AG09309 (cell line): ENCODE results near the gene NXPH4.

ENCODE experiments used
- DNase-seq: peaks from one replicate; pipeline ENCODE4 v3.0.0-alpha.2; 2010; ENCODE audit warnings: low read depth
- H3K4me3 ChIP-seq: 2 replicates; pipeline ENCODE4 v1.5.1; 2011; ENCODE audit warnings: mild to moderate bottlenecking, low read depth, low read length, moderate library complexity; ENCODE audit not compliant: control insufficient read depth
- CTCF ChIP-seq: IDR thresholded peaks from 2 replicates; pipeline ENCODE4 v1.5.1; 2011; ENCODE audit warnings: mild to moderate bottlenecking, low read depth, low read length, inconsistent platforms; ENCODE audit not compliant: insufficient read depth, control insufficient read depth; ENCODE audit errors: missing control alignments

The NXPH4 gene

GRCh38 chr12:57230381-57231155 is 14.0 kb downstream of the NXPH4 start:
- no peak for TF ChIP-seq CTCF

DNA sequence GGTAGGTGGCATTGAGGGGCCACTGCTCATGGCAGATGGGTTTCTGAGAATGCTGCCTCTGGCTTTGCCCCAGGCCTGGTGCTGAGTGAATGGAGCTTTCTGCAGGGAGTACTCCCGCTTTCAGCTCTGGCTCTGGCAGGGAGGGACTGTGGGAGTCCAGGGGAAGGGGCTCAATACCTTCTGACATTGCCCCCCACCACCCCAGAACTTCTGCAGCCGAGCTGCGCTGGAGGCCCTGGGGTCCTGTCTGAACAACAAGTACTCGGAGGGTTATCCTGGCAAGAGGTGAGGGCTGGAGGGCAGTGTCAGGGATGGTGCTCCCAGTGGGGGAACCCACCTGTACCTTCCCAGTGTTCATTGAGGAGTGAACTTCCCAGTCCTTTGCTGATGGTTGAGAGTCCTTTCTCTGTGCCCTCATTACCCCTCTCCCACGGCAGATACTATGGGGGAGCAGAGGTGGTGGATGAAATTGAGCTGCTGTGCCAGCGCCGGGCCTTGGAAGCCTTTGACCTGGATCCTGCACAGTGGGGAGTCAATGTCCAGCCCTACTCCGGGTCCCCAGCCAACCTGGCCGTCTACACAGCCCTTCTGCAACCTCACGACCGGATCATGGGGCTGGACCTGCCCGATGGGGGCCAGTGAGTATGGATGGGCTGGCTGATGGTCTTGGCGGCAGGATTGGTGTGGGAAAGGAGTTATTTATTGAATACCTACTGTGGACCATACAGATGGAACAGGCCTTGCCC is 14.9 kb downstream of the NXPH4 start:
- DNase-seq, result no peak
- TF ChIP-seq CTCF, result no peak
- peak overlapping the region; percentile 67 for H3K4me3 ChIP-seq

More at GRCh38 chr12:57230381-57231155, 14.0 kb downstream of the NXPH4 start:
- peak overlapping the region; percentile 67 for H3K4me3 ChIP-seq
- no peak for DNase-seq

DNA sequence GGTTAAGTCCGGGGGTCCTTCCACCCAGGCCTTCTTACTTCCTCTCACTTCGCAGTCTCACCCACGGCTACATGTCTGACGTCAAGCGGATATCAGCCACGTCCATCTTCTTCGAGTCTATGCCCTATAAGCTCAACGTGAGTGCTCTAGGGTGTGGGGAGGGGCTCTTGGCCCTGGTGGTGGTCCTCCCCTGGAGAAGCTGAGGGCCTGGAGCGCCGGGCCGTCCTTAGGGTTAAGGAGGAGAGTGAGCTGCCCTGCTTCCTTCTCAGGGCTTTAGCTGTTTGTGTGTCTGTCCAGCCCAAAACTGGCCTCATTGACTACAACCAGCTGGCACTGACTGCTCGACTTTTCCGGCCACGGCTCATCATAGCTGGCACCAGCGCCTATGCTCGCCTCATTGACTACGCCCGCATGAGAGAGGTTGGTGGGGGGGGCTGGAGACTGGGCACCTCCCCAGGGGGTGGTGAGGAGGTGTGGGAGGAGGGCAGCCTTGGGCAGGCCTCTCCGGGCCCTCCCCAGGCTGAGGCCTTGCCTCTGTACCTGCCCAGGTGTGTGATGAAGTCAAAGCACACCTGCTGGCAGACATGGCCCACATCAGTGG is 15.7 kb downstream of the NXPH4 start:
- no peak for DNase-seq
- TF ChIP-seq CTCF, result no peak
- no peak overlapping the region for H3K4me3 ChIP-seq

DNA sequence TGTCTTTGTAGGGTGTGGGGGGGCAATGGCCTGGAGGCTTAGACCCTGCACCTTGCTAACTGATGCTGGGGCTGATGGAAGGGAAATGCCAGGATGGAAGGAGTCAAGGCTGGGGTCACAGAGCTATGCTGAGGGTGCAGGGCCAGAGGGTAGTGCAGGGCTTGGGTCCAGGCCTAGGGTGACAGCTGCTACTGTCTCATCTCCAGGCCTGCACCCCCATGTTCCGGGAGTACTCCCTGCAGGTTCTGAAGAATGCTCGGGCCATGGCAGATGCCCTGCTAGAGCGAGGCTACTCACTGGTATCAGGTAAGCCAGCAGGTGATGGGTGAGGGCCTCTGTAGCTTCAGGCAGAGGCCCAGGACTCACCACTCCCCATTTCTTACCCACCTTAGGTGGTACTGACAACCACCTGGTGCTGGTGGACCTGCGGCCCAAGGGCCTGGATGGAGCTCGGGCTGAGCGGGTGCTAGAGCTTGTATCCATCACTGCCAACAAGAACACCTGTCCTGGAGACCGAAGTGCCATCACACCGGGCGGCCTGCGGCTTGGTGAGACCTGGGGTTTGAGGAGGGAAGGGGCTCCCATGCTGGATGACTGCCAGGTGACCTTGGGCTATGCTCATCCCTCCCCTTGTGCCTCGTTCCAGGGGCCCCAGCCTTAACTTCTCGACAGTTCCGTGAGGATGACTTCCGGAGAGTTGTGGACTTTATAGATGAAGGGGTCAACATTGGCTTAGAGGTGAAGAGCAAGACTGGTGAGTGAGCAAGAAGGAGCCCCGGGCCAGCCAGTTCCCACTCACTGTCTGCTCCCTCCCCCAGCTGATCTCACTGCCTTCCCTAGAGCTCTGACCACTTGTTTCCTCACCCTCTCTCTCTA is 17.0 kb downstream of the NXPH4 start:
- no peak for DNase-seq
- no peak overlapping the region for H3K4me3 ChIP-seq
- TF ChIP-seq CTCF, result no peak

GRCh38 chr12:57234233-57234570 is 17.6 kb downstream of the NXPH4 start:
- peak; percentile 34 for DNase-seq
- no peak overlapping the region for H3K4me3 ChIP-seq
- no peak for TF ChIP-seq CTCF

- no peak for TF ChIP-seq CTCF
- no peak for DNase-seq
- H3K4me3 ChIP-seq, result no peak overlapping the region
Measured at GRCh38 chr12:57234571-57235016, 18.0 kb downstream of the NXPH4 start.
